ENCODE data around the gene PLLP.

- TF ChIP-seq, protein P1, sequence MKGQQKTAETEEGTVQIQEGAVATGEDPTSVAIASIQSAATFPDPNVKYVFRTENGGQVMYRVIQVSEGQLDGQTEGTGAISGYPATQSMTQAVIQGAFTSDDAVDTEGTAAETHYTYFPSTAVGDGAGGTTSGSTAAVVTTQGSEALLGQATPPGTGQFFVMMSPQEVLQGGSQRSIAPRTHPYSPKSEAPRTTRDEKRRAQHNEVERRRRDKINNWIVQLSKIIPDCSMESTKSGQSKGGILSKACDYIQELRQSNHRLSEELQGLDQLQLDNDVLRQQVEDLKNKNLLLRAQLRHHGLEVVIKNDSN (IDR thresholded peaks at IDR 0.05), result no peak
- no peak for TF ChIP-seq YY1 (IDR thresholded peaks at IDR 0.05; ENCODE audit: low read depth)
- TF ChIP-seq, protein P2, sequence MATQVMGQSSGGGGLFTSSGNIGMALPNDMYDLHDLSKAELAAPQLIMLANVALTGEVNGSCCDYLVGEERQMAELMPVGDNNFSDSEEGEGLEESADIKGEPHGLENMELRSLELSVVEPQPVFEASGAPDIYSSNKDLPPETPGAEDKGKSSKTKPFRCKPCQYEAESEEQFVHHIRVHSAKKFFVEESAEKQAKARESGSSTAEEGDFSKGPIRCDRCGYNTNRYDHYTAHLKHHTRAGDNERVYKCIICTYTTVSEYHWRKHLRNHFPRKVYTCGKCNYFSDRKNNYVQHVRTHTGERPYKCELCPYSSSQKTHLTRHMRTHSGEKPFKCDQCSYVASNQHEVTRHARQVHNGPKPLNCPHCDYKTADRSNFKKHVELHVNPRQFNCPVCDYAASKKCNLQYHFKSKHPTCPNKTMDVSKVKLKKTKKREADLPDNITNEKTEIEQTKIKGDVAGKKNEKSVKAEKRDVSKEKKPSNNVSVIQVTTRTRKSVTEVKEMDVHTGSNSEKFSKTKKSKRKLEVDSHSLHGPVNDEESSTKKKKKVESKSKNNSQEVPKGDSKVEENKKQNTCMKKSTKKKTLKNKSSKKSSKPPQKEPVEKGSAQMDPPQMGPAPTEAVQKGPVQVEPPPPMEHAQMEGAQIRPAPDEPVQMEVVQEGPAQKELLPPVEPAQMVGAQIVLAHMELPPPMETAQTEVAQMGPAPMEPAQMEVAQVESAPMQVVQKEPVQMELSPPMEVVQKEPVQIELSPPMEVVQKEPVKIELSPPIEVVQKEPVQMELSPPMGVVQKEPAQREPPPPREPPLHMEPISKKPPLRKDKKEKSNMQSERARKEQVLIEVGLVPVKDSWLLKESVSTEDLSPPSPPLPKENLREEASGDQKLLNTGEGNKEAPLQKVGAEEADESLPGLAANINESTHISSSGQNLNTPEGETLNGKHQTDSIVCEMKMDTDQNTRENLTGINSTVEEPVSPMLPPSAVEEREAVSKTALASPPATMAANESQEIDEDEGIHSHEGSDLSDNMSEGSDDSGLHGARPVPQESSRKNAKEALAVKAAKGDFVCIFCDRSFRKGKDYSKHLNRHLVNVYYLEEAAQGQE (IDR thresholded peaks at IDR 0.05; ENCODE audit: low read depth), result no peak
- TF ChIP-seq ZBTB7A (IDR thresholded peaks at IDR 0.05; ENCODE audit: low read depth), result no peak
- no peak for TF ChIP-seq TAF1 (IDR thresholded peaks at IDR 0.05; ENCODE audit: low read depth)
- TF ChIP-seq NFIC (IDR thresholded peaks at IDR 0.05), result no peak
- TF ChIP-seq FOXM1 (IDR thresholded peaks at IDR 0.05; ENCODE audit: borderline replicate concordance, low read depth), result no peak
- TF ChIP-seq EP300 (IDR thresholded peaks at IDR 0.05; ENCODE audit: borderline replicate concordance), result no peak
- no peak for TF ChIP-seq RAD21 (IDR thresholded peaks at IDR 0.05; ENCODE audit: low read depth)
- no peak for TF ChIP-seq TCF12 (IDR thresholded peaks at IDR 0.05; ENCODE audit: low read depth)
- TF ChIP-seq, protein P3, sequence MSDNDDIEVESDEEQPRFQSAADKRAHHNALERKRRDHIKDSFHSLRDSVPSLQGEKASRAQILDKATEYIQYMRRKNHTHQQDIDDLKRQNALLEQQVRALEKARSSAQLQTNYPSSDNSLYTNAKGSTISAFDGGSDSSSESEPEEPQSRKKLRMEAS (IDR thresholded peaks at IDR 0.05), result no peak
- TF ChIP-seq CEBPB (IDR thresholded peaks at IDR 0.05), result no peak
- no peak for TF ChIP-seq EGR1 (IDR thresholded peaks at IDR 0.05)
Measured at GRCh38 chr16:57299009-57299718, 14.7 kb upstream of the PLLP start.

Data from Ishikawa (cell line).